Right atrium auricular region (tissue), 2 donors: Measurements from ENCODE around the gene GLS. TPM values are rescaled to one million over a fixed set of nuclear protein-coding genes. Genes with fewer than 3 reads are reported as not detected.

ENCODE experiments used
- DNase-seq: peaks from one replicate; pipeline ENCODE4 v3.0.0-alpha.2; 2019; ENCODE audit warnings: low spot score
- H3K27ac ChIP-seq, 2 donors: fragments of 200-600 bp; sonication (generic); 1 replicate in 1 of 2; 2 replicates in 1 of 2; pipeline ENCODE4 v1.5.1; 2016 to 2019
- H3K27me3 ChIP-seq, 2 donors: fragments of 200-600 bp; sonication (generic); one replicate each; pipeline versions ENCODE4 v1.5.1 to v1.6.0; 2017 to 2019
- H3K36me3 ChIP-seq: fragments of 200-600 bp; sonication (generic); one replicate; pipeline ENCODE4 v1.5.1; 2016
- H3K4me1 ChIP-seq, 2 donors: fragments of 200-600 bp; sonication (generic); one replicate each; pipeline versions ENCODE4 v1.5.1 to v1.6.0; 2017 to 2019
- H3K4me3 ChIP-seq, 2 donors: fragments of 200-600 bp; sonication (generic); 1 replicate in 1 of 2; 2 replicates in 1 of 2; pipeline ENCODE4 v1.5.1; 2017 to 2019; ENCODE audit warnings: mild to moderate bottlenecking in 1 of 2, moderate library complexity in 1 of 2
- H3K9me3 ChIP-seq, 2 donors: fragments of 200-600 bp; sonication (generic); one replicate each; pipeline ENCODE4 v1.5.1; 2019
- total RNA-seq, 2 donors: library from RNA; depleted of rRNA; stranded (reverse); fragments of >200 nt; gene quantifications; one replicate each; pipeline ENCODE4 v1.1.0, GENCODE V29; 2016
- TF ChIP-seq, protein P1 (sequence below), 2 donors: fragments of 200-600 bp; sonication (generic); IDR thresholded peaks; one replicate each; pipeline ENCODE4 v1.5.1; 2019; ENCODE audit warnings: antibody characterized with exemption in 2 of 2

The GLS gene
- total RNA-seq, 2 donors from 2014 or later, result 53.7 to 77.2 TPM

DNA sequence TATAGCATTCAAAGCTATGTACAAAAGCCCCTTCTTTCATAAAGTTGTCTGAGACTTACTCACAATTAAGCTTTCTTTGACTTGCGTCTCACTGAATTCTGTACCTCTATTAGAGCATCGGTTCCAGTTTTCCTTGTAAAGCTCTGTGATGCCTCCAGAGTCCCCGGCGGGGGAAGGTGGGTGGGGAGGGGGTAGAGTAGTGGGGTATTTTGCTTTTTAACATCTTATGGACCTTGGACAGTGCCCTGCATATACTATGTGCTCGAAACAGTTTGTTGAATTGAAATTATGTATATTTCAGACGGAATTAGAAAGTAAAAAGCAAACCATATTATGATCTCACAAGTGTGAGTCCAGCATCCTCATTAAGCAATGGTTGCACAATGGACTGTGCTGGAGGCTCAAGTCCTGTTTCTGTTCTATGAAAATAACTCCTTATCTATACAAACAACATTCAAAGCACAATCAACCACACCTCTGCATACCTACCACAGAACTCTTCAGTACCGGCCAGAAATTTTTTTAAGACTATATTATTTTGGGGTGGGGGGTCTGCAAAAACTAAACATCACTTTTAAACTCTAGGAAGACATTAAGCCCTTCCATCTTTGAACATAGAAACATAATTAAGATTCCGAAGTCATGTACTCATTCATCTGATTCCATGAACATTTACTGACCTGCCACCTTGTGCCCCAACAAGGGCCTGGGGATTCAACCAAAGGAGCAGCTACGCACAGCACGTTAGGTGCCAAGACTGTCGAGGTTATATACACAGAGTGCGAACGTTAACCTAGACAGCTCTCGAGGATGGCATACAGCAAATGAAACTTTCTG lies 132.4 kb downstream of the GLS start:
- no peaks in the 10 kb centered on the region for H3K9me3 ChIP-seq
- H3K4me3 ChIP-seq, result peak overlapping the region; percentile 82 to 84
- H3K27ac ChIP-seq, result peak overlapping the region; percentile 91
- peaks cover 18% of the 10 kb centered on the region for H3K36me3 ChIP-seq
- TF ChIP-seq, protein P1, sequence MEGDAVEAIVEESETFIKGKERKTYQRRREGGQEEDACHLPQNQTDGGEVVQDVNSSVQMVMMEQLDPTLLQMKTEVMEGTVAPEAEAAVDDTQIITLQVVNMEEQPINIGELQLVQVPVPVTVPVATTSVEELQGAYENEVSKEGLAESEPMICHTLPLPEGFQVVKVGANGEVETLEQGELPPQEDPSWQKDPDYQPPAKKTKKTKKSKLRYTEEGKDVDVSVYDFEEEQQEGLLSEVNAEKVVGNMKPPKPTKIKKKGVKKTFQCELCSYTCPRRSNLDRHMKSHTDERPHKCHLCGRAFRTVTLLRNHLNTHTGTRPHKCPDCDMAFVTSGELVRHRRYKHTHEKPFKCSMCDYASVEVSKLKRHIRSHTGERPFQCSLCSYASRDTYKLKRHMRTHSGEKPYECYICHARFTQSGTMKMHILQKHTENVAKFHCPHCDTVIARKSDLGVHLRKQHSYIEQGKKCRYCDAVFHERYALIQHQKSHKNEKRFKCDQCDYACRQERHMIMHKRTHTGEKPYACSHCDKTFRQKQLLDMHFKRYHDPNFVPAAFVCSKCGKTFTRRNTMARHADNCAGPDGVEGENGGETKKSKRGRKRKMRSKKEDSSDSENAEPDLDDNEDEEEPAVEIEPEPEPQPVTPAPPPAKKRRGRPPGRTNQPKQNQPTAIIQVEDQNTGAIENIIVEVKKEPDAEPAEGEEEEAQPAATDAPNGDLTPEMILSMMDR (IDR thresholded peaks at IDR 0.05), result no peak
- no peak for DNase-seq
- H3K4me1 ChIP-seq, result peaks cover 0 to 30% of the 10 kb centered on the region in 2 donors
- H3K27me3 ChIP-seq, result no peaks in the 10 kb centered on the region

DNA sequence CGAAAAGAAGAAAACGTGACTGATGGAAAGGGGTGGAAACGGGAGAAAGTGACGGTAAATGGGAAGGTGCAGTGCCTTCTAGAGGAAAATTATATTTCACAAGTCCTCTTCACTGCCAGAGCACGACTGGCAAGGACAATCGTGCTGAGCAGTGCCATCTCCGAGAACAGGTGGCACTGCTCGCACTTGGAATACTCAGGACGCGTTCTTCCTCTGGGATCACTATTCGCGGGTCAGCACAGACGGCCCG lies 133.0 kb downstream of the GLS start:
- Histone ChIP-seq H3K27me3 (no peaks in the 10 kb centered on the region), H3K27ac (peak overlapping the region; percentile 91), H3K9me3 (no peaks in the 10 kb centered on the region), H3K4me1 (peaks cover 0 to 30% of the 10 kb centered on the region in 2 donors), H3K36me3 (peaks cover 13% of the 10 kb centered on the region), H3K4me3 (peak overlapping the region; percentile 82 to 84)
- TF ChIP-seq, protein P1 (IDR thresholded peaks at IDR 0.05), result no peak
- no peak for DNase-seq

DNA sequence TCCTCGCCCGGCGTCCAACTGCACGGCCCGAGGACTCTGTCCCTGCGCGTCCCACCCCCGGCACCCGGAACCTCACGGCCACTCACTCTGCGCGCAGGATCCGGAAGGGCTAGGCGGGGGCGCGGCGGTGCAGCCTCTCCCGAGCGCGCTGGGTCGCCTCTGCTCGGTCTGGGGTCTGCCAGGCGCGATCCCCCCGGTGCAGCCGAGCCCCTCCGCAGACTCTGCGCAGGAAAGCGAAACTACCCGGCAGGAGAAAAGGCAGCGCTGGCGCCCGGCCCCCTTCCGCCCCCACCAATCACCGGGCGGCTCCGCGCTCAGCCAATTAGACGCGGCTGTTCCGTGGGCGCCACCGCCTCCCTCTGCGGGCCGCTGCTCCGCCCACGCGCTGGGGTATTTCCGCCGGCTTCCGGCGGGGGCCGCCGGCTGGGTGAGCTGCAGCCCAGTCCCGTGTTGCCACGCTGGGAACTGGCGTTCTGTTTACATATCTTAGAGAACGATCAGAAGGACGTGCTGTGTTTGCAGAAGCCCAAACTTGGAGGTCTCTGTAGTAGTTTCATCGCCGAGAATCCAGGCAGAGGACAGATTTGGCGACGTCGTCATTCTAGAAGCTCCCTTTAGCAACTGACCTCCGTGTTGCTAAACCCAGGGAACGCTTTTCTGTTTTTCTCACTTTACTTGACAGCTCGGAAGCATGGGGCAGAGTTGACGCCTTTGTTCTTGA lies 133.5 kb downstream of the GLS start, which contains the start of gene STAT1:
TSS of gene STAT1 (minus strand) at position 240 of the 721 bp plus-strand sequence. CDS start 4,168 bp downstream, outside the sequence.
- Histone ChIP-seq H3K4me1 (peaks cover 0 to 30% of the 10 kb centered on the region in 2 donors), H3K27me3 (no peaks in the 10 kb centered on the region), H3K9me3 (no peaks in the 10 kb centered on the region), H3K36me3 (peaks cover 8% of the 10 kb centered on the region), H3K4me3 (peak within 1 kb of the TSS; percentile 82 to 84), H3K27ac (peak within 1 kb of the TSS; percentile 91)
- DNase-seq, result peak; percentile 93
- TF ChIP-seq, protein P1 (IDR thresholded peaks at IDR 0.05), result peak in 1 of 2 donors; percentile 29

DNA sequence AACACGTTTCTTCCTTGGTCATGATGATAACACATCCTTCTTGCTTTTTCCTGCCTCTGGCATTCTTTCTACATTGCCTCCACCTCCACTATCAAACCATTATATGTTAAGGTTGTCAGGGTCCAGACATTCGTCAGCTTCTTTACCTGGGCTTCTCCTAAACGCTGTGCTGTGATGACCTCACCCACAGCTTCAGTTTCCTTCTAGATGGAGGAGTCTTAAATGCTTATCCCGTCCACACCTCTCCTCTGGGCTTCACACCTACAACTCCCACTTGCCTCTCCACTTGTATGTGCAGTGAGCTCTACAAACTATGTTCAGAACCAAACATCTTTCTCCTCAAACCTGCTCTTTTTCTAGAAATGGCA lies 134.0 kb downstream of the GLS start:
- TF ChIP-seq, protein P1 (IDR thresholded peaks at IDR 0.05), result no peak
- DNase-seq, result no peak
- H3K4me1 ChIP-seq, result peaks cover 0 to 33% of the 10 kb centered on the region in 2 donors

More for the DNA sequence above, 134.0 kb downstream of the GLS start:
- peaks cover 3% of the 10 kb centered on the region for H3K36me3 ChIP-seq
- peak overlapping the region; percentile 82 to 84 for H3K4me3 ChIP-seq
- peak overlapping the region; percentile 91 for H3K27ac ChIP-seq
- H3K9me3 ChIP-seq, result no peaks in the 10 kb centered on the region
- H3K27me3 ChIP-seq, result no peaks in the 10 kb centered on the region

Other genes with a start within 250 kb of the GLS start
- gene NAB1, start 231.7 kb upstream of the GLS start, total RNA-seq, result 10 to 100 TPM; 37.0 to 64.4 TPM
- 10 to 100 TPM; 34.8 to 36.6 TPM for gene STAT1, start 133.3 kb downstream of the GLS start, total RNA-seq